SKM-1 (cell line): ENCODE data around the gene SCEL.
"Not testable (repeated sequence)": the region's sequence is repeated elsewhere in the genome, so short reads cannot be mapped to it uniquely, and the experiment has no call there.

ENCODE experiments used
- DNase-seq: peaks from one replicate; lab custom pipeline; 2025; ENCODE audit not compliant: unreplicated experiment; lab: John Stamatoyannopoulos, UW

SCEL gene

DNA sequence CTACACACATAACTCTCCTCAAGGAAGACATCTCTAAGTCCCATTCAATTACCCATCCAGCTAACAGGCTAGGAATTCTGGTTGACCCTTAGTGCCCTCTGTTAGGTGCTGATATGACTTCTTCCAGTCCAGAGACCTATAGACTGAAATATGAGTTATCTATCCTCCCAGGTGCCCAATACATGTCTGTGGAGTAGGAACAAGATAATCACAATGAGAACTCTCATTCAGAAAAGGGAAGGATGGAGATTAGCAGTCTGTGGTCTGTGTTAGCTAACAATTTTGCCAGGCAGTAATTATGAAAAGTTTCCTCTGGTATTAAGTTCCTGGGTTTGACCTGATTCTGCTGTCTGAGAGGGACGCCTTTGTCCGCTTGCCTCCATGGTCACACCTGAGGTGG lies 117.8 kb downstream of the SCEL start:
- DNase-seq = peak; percentile 27

- DNase-seq = not testable (repeated sequence)
These were observed 124.5 kb downstream of the SCEL start for GRCh38 chr13:77660016-77660415.

GRCh38 chr13:77660841-77661250 lies 125.3 kb downstream of the SCEL start:
- no peak for DNase-seq

- DNase-seq = not testable (repeated sequence)
These were observed 126.8 kb downstream of the SCEL start for GRCh38 chr13:77662301-77662700.

- DNase-seq = not testable (repeated sequence)
These were observed 127.3 kb downstream of the SCEL start for GRCh38 chr13:77662831-77663230.

DNA sequence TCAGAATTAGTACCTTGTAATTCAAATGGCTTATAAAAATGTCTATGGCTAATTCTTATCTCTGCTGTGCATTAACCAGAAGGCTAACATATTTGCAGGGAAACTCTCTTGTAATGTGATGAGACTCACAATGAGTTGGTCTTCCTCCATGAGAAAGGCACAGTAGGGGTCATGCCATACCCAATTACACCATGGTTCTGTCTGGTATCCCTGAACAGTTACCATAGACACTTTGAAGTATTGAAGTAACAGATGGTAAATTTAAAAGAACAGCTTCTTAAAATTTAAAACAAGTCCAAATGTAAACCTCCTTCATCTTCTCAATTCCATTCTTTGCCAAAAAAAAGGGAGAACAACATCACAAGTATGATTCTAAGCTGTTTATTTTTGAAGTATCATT lies 139.3 kb downstream of the SCEL start:
- no peak for DNase-seq

DNA sequence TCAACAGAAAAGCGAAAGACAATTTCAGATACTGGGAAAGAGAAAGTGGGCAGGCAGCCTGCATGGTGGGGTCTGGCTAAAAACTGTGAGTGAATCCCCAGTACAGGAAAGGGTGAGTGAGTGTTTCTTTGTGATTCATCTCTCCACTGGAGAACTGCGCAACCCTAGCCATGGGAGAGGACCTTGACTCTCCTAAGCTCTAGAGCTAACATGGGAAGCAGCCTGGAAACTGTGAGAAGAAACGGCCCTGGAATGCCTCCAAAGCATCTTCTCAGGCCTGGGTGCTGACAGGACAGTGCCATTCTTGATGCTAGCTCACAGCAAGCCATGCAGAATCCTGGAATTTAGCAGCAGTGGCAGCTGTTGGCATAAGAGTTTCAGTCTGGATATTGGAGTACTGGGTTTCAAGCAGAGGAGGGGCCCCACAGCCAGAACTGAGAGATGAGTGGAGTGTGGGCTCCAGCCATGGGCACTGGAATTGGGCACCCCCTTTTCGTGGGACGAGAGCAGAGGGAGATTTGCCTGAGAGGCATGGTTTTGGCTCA lies 143.3 kb downstream of the SCEL start:
- no peak for DNase-seq

DNA sequence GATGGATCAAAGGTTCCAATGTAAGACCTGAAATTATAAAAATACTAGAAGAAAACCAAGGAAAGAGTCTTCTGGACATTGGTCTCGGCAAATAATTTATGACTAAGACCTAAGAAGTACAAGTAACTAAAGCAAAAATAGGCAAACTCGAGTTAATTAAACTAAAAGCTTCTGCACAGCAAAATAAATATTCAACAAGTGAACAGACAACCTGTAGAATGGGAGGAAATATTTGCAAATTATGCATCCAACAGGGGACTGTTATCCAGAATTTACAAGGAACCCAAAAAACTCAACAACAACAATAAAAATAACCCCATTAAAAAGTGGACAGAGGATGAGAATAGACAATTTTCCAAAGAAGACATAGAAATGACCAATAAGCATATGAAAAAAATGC lies 152.3 kb downstream of the SCEL start:
- no peak for DNase-seq

DNA sequence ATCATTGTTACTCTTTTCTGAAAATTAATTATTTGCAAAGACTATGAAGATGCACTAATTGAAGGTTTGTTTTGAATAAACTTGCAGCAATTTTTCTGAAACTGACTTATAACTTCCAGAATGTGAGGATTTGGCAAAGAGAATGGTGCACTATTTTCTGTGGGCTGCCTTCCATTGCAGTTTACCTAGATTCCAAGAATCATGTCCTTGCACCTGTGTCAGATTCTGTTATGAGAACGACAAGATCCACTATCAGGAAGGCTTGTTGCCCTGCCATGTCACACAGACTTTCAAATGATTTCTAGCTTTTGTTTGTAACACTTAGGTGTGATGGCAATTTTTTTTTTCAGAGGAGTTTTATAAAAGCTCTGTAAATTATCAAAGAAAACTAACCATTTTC lies 156.4 kb downstream of the SCEL start:
- no peak for DNase-seq

DNA sequence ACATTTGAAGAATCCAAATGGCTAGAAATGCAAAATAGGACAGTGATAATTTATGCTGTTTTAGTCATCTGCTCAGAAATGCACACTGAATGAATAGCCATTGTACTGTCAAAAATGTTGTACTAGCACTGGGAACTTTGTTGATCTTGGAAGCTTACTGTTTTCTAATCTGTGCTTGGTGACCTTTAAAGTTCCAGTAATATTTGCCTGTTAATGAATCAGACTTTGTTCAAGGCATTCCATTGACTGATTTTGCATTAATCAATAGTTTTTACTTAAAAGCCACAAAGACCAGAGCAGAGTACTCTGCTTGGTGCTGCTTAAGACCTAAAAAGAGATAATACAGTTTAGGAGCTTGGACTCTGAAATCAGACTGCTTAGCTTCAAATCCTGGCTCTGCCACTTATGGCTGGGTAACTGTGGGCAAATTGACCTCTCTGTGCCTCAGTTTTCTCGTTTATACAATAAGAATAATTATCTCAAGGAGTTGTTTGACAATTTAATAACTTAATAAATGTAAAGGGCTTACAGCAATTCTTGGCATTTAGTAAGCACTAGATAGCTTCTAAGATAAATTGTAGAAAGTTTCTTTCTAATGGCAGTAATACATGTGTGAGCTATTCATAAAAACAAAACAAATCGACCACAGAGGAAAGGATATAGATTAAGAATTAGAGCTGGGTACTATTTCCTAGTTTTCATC lies 157.4 kb downstream of the SCEL start:
- DNase-seq = no peak

DNA sequence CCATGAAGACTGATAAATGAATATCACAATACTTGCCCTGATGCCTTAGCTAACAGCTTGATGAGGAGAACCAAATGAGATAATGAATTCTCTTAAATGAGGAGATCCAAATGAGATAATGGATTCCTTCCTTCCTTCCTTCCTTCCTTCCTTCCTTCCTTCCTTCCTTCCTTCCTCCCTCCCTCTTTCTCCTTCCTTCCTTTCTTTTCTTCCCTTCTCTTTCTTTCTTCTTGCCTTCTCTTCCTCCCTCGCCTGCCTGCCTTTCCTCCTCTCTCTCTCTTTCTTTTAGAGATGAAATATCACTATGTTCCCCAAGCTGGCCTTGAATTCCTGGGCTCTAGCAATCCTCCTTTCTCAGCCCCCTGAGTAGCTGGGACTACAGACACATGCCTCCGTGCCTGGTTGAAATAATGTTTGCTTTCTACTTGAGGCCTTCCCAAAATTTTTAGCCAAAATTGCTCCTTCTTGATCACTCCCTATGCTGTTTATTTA lies 158.0 kb downstream of the SCEL start:
- no peak for DNase-seq
